ENCODE data around the gene NRP2.

The NRP2 gene

DNA sequence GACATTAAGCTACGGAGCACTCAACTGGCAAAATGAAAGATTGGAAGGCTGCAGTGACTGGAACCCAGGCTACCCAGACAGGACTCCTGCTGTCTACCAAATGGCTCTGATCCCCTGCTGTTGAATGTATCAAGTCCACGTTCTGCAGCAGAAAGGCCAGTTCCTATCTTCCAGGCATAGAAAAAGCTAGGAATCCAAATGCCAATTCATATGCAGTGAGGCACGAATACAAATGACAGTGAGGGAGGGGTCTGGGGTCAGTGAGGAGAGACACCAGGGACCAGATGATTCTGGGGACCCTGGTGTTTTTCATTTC is 5.3 kb downstream of the NRP2 start:
- no peak for DNase-seq

DNA sequence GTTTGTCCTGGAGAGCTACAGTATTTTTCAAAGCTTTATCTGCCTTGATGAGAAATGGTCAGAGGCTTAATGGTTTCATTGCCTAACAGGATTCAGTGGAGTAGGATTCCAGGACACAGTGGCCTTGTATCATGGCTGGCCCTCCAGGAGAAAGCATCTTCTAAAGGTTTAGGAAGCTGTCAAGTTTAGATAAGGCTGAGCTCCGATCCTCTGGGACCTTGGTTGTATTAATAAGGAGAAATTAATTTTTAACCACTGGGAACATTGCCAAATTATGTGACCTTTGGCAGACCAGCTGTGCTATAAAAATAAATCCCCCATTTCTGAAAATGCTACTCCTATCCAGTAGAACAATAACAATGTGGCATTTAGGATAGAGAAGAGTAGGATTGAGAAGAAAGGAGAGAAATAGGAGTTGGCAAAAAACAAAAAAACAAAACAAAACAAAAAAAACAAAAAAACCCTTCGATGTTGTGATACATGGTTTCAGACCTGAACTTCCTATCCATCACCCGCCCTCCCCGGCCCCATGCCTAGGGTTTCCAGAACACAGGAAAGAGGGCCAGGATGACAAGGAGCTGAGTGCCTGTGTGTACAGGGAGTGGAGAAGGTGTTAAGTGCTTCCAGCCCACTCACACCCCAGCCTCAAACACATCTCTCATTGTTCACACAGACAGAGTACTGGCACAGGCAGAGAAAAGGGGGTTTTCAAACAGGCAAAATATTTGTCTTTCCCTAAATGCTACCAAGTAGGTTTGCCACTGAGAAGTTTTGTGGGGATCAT is 6.3 kb downstream of the NRP2 start:
- DNase-seq: no peak

DNA sequence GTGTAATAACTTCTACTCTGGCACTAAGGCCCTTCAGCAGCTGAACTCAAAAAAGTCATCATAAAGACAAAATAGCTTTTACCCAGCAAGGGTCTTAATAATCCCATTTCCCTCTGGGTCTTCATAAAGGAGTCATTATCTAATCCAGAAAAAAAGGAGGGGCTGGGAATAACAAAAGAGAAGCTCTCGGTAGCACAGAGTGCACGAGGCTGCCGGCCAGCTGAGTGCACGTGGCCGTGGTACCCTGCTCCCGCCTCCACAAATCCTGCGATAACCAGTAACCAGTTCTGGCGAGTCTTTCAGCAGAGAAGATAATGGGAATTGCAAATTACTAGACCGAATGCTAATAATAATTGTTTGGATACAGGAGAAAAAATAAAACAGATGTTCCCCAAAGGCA is 7.5 kb downstream of the NRP2 start:
- no peak for DNase-seq

DNA sequence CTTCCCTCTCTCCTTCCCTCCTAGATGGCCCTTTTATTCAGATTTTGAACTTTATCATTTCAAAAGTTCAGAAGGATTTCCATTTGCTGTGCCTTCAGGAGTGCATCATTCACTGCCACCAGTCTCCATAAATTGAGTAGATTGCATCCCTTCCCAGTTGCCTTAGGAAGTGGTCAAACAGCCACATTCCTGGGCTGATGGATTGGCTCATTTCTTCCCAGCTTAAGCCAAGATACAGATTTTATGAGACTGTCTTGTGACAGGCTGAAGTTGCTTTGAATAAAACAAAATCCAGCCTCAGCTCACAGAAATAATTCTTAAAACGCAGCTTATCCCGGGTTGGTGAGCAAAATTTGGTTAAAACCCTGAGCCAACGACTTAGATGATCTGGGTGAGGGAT is 9.8 kb downstream of the NRP2 start:
- DNase-seq: no peak

DNA sequence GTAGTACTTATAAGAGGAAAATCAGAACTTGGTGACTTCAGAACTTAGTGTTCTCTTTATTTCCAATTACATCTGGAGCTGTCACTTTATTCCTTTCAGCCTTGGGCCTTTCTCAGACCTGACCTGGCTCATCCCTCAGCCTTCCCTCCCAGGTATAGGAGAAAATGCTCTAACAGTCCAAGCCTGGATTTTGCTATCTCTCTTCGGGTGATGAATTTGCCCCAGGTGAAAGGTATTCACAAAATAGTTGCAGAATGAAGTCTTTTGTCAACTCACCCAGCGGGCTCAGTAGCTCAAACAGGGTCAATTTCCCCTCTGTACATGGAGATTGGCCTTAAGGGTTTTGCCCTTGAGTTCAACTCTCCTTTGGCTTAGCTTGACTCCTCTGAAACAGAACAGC is 12.0 kb downstream of the NRP2 start:
- no peak for DNase-seq

DNA sequence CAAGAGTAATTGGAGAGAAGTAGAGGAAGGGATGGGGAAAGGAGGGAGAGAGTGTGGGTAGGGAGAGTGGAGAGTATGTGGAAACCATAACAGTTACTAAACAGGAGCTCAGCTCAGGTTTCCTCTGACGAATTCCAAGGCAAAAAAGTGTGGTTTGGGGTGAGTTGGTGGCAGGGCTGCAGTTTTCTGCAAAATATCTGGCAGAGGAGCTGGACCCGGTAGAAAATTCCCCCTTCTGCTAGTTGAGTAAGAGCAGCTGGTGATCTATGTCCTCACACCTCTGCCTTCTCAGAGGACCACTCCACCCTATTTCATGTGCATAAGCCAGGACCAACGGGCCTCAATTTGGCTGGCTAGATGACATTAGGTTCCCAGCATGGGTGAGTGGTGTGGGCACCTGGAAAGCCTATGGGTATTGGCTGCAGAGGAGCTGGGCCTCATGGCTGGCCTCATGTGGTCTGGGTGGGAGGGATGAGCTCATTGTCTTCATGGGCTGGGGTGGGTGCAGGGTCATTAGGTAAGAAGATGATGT is 13.2 kb downstream of the NRP2 start:
- no peak for DNase-seq

DNA sequence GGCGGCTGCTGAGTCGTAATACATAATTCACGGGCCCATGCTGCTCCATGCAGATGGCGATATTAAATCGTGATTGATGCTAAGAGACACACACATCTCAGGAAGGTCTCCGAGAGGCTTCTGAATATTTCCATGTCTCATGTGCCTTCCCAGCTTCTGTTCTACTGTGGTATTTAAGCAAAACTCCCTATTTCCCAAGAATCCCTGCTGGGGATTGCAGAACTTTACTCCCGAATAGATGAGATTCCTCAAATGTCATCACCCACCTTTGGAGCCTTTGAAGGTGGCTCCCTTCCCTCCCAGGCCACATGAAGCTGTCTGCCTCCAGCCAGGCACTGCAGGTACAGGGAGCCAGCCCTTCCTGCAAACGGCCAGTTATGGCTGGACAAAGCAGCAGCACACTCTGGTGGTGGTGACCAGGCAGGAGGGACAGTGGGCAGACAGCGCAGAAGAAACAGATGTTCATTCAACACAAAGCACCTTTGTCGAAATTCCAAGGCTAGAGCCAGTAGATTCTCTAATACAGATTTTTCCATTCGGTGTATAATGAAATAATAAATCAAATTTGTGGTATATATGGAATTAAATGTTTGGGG is 14.1 kb downstream of the NRP2 start:
- no peak for DNase-seq

DNA sequence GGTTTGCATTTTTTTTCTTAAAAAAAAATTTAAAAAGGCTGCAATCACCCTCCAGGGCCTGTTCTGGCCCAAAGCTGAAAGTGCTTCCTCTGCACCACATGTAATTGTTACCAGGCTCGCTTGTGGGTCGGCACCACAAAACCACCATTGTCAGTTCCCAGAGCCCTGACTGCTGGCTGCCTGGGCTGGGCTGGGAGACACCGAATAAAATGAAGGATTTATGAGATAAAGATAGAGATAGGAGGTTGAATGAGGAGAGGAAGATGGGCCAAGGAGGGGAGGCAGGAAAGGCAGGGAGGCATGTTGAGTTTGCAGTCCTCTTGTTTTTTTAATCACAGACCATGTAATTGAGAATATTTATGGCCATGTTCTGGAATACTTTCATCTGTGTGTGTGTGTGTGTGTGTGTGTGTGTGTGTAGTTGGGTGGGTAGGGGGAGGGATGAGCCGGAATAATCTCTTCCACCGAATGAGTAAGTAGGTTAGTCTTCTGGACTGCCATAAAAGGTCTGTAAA is 14.7 kb downstream of the NRP2 start:
- no peak for DNase-seq

DNA sequence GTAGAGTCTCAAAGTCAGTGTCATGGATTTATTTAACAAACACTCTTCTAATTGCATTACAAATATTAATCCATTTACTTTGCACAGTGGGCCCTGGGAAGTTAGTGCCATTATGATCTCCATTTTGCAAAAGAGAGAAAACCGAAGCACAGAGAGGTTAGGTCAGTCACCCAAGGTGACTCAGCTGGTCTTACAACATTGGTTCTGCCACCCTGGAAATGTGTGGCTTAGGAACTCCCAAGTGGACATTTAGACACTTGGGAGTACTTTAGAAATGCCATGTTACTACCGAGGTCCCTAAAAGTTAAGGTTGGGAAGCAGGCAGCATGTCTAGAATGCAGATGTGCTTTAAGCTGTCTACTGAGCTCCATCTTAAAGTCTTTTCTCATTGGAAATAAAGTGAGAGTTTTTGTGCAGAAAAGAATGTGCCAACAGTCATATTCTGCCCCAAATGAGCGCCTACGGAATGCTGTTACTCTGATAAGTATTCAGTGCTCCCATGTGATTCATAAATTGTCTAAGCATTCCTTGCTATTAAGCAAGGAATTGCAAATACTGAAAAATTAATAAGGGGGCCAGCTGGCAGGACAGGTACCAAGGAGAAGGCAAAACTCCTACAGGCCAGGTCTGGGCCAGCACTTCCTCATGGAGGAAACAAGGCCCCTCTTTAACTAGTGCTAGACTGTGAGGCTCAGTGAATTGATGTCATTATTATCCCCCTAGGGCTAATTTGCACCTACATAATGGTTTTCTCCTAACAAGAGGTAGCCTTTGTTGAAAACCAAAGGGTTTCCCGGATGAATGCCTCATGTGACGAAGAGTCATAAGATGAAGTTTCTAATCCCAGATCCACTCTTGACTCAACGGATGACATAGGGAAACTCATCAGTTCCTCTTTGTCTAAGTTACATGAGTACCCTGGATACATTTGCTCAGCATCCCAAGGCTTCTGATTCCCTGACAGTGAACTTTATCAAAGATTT is 16.3 kb downstream of the NRP2 start:
- DNase-seq: no peak

DNA sequence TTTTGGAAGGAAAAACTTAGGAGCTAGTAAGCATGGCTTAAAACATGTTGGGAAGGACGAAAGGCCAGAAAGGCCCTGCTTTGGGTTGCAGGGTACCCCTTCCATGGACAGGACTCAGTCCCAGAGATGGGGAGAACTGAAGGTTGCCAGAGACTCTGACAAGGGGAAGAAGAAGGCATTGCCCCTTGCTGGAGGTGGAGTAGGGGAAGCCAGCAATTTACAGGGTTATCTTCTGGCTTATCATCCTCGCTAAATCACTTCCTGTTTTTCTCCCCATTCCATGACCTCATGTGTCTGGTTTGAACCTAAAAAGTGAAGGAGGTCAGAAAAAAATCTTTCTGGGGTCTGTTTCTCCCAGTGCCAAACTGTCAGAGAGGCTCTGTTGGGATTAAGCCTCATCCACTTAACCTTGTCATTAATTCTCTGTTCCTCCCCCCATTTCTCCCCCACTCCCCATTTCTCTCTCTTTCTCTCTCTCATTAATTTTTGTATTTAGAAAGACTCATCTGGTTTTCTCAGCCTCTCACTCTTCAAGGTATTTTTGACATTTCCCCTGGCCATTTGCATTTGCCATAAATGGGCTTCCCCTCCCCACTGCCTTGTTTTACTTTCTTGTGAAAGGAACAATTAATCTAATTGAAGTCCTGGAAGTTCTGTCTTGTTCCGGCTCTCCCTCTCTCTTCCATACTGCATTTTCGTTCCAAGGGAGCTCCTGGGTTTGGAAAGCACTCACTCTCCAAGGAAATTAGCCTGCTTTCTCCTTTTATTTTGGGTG is 17.4 kb downstream of the NRP2 start:
- no peak for DNase-seq

DNA sequence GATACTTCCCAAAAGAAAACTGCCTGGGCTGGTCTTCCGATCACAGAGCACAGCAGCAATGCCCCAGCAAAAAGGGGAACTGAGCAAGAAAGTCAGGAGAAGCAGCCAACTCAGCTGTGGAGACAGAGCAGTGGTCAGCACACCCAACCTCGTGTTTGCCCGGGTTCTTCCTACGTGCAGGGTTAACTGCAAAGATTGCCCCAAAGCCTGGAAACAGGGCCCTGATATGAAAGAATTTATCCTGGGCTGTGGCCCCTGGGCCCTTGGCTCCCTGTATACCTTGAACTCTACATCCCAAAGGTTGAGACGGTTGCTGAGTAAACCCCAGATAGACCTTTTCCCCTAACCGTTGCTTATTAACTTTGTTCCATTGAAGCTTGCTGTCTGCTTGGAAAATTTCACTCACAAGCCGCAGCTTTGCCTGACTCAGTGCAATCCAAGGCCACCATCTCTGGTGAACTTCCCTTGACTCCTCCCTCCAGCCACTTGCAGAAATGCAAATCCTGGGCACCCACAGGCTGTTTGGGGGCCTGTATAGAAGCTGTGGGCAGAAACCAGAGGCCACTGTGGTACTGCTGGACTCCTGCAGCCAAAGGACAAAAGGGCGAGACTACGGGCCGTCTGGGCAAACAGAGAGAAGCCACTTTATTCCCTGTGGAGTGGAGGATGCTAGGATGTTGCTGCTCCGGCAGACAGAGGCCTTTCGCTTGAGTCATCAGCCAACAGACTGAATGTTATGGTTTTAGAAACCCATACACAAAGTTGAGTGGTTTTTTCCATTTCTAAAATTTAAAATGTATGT is 18.2 kb downstream of the NRP2 start:
- DNase-seq: peak; percentile 41

DNA sequence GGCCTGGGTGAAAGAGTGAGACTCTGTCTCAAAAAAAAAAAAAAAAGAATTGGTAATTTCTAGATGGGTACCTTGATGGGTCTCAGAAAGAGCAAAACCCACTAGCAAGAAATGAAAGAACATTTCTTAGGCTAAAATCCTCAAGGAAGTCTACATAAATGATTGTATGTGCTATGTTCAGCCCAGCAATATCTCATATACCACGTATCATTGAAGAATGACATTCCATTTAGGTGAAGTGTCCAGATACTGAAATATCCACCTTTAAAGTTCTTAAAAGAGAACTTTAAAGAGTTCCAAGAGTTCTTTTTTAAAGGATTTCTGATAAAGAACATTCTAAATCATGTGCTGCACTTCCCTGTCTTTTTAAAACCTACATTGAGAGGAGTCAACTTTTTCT is 19.2 kb downstream of the NRP2 start:
- no peak for DNase-seq

DNA sequence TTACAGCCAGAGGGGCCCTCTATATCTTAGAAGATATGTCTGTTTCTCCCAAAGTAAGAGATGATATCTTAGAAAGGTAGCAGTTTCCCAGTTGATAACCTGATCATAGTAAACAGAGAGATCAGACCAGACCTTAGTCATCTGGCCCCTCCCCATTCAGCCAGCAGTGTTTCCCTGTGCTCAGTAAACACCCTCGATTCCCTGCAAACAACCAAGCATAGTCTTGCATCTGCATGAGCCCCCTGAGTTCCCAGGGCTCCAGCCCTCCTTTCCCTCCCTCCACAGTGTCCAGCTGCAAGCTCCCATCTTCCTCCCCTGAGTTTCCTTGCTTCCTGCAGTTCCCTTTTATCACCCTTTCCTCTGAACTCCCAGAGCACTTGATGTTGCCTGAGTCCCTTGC is 20.3 kb downstream of the NRP2 start:
- DNase-seq: no peak

DNA sequence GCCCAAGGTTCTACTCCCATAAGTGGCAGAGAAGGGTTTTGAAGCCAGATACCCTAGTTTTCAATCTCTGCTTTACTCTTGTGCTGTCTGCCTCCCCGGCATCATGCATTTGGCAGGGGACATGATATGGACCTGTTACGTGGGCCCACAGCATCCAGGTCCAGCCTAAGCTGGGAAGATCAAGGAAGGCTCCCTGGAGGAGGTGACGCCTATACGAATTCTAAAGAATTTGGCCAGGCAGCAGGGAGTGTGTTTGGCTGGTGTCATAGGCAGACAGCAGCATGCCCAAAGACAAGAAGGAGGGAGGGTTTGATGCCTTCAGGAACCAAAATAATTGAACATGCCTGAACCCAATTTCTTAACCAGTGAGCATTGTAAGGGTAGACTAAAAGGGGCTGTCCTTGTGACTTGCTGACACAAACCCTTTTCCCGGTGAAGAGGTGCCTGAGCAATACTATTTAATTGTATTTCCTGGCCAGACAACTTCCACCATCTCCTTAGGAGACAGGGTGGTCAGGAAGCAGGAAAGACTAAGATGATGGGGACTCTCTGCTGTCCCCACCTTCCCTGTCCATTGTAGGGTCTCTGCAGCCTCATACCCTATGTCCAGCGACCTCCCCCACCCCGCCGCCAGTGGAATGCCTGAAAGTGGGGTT is 21.3 kb downstream of the NRP2 start:
- DNase-seq: no peak

DNA sequence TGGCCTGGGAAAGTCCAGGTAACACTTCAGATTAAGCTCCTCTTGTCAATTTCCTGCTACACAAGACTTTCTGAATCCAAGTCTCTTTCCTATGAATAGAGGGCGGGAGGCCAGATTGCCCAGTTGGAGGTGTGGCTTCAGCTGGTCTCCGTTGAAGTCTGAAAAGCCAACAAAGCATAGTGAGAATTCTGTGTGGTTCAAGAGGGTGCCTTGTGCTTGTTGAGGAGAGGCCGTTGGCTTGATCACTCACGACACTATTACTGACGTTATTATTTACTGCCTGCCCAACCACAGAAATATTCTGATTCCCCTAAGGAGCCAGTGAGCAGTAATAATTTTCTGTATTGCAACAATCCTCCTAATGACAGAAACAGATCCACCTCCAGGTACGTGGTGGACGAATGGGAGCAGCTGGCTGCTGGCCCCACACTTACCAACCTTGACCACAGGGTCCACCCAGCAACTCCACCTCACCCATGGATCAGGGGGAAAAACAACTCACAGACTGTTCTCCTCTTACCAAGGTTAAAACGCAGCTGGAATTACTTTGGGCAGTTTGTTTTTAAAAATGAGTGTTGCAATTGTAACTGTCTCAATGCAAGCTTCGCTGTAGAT is 21.9 kb downstream of the NRP2 start:
- DNase-seq: no peak

DNA sequence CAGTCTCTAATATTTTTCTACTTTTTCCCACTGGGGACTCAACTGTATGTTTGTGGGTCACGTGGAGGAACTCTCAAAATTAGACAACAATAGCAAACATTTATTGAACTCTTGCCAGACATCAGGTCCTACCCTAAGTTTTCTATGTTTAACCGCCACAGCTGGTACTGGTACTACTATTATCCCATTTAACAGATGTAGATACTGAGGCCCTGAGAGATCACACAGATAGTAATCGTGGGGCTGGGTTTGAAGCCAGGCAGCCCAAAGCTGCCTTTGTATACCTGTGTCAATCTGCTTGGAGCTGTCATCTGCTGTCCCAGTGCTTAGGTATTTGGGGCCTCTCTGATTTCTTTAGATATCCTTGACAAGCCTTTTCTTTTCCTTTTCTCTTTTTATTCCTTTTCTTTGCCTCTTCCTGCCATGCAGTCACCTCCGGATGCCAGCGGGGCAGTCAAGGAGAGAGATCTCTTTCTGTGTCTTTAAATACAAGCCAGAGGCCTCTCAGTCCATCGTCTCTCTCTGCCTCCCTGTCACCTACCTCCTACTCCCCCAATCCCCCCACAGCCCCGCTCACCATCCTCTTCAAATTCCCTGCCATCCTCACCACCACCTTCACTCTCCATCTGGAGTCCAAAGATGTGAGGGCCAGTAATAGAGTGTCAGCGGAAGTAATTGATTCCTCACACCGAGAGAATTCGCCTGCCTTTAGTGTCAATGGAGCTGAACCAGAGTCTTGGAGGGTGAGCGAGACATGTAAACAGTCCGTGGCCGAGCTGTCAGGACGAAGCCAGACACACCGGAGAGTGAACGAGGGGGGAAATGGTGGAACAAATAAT is 23.4 kb downstream of the NRP2 start:
- no peak for DNase-seq

DNA sequence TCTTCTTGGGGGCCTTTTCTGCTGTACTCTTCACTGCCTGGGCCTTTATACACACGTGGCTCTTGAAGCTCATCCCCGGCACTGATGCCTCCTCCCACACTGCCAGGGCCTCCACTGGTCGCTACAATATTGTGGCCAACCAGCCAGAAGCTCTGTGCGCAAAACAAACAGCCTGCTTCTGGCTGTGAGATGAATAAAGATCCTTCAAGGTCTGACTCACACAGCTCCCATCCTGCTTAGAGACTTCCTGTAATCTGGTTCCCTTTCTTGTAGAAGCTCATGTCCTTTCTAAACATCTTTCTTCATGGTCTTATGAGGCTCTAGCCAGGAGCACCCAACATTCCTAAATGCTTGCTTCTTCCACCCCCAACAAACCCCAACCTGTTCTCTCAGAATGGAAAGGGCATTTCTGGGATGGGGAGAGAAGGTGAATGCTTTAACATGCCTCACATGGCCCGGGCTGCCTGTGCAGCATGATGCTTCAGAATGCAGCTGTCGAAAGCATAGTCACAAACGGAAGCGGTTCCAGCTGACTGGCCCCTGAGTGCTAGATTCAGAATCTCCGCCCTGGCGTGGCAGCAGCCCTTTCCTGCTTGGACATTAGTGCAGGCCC is 24.6 kb downstream of the NRP2 start:
- peak; percentile 79 for DNase-seq

DNA sequence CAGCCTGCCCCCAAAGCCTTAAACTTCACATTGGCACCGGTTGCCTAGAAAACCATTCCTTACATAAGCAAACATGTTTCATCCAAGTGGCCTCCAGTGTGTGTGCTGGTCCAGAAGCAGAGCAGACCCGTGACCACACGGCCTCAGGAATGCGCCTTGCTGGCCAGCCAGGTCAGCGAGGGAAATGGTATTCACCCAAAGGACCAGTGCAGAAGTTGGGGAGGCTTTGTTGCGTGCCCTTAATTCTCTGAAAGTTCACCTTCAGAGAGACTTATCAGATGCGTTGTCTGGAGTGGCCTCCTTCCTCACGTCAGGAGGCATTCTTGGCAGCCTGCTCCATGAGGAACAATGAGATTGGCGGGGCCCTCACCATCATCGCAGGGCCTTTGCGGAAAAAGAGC is 25.9 kb downstream of the NRP2 start:
- DNase-seq: no peak

DNA sequence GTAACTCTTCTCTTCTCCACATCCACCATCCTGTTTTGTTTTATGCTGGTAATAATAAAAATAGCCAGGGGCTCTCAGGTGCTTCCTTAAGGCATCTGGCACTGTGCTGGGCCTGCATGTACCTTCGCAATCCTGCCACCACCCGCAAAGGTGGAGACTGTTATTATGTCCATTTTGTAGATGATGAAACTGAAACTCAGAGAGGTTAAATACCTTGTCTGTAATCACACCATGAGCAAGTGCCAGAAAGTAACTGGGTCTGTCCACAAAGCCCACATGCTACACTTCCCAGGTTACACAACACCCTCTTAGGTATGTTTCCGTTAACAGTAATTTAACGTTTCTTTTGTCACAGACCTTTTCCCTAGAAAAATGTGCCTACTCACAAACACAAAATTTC is 27.0 kb downstream of the NRP2 start:
- DNase-seq: no peak
